SK-N-SH (cell line): ENCODE results near the gene POLR2A. TPM values are rescaled to one million over a fixed set of nuclear protein-coding genes. Genes with fewer than 3 reads are reported as not detected.

Experiments used
- CTCF ChIA-PET: fragments of 300-600, 350-600 bp; formaldehyde crosslinking; extraction: SDS; loops from one replicate; lab custom pipeline; 2021; lab: Yijun Ruan, JAX
- POLR2A ChIA-PET: fragments of 350-600 bp; sonication (Branson Sonifier 250); formaldehyde crosslinking; extraction: SDS; loops from one replicate; lab custom pipeline; 2020; ENCODE audit warnings: antibody characterized with exemption, inconsistent platforms; lab: Yijun Ruan, JAX
- DNase-seq: peaks from one replicate; pipeline ENCODE4 v3.0.0; 2012
- H2AFZ ChIP-seq: fragments of 200-600 bp; sonication (generic); 2 replicates; pipeline ENCODE4 v1.8.1; 2016; ENCODE audit warnings: antibody characterized with exemption, mild to moderate bottlenecking, low read depth
- H3F3A ChIP-seq: fragments of 200-600 bp; sonication (generic); replicated peaks from 2 replicates; pipeline ENCODE3; 2016; ENCODE audit warnings: antibody characterized with exemption, mild to moderate bottlenecking; ENCODE audit not compliant: insufficient read depth
- H3K27ac ChIP-seq, 2 experiments: fragments of 200-500 bp in 1 of 2; fragments of 200-600 bp in 1 of 2; sonication (Bioruptor generic) in 1 of 2; sonication (generic), shearing (Covaris generic) in 1 of 2; 2 replicates each; pipeline versions ENCODE4 v1.5.1 to v1.6.1; 2014 to 2016; ENCODE audit warnings: low read depth in 2 of 2, inconsistent platforms in 1 of 2, low read length in 1 of 2, mild to moderate bottlenecking in 1 of 2, mixed read lengths in 1 of 2
- H3K27me3 ChIP-seq: fragments of 200-600 bp; sonication (generic), shearing (Covaris generic); 2 replicates; pipeline ENCODE4 v1.6.1; 2016; ENCODE audit warnings: mixed run types; ENCODE audit not compliant: insufficient read depth
- H3K36me3 ChIP-seq, 2 experiments: fragments of 200-500 bp in 1 of 2; fragments of 200-600 bp in 1 of 2; sonication (Bioruptor generic) in 1 of 2; sonication (generic) in 1 of 2; replicated peaks in 1 of 2; 2 replicates each; pipeline versions ENCODE3 to v1.5.1; 2014 to 2016; ENCODE audit warnings: low read length in 1 of 2, mild to moderate bottlenecking in 1 of 2; ENCODE audit not compliant: insufficient read depth in 2 of 2, control insufficient read depth in 1 of 2
- H3K4me1 ChIP-seq, 2 experiments: fragments of 200-500 bp in 1 of 2; fragments of 200-600 bp in 1 of 2; sonication (Bioruptor generic) in 1 of 2; sonication (generic), shearing (Covaris generic) in 1 of 2; 2 replicates each; pipeline versions ENCODE4 v1.5.1 to v1.6.1; 2014 to 2016; ENCODE audit warnings: low read depth in 1 of 2, low read length in 1 of 2, mixed run types in 1 of 2; ENCODE audit not compliant: insufficient read depth in 2 of 2, control insufficient read depth in 1 of 2
- H3K4me2 ChIP-seq: fragments of 200-600 bp; sonication (generic), shearing (Covaris generic); 2 replicates; pipeline ENCODE4 v1.6.1; 2017; ENCODE audit warnings: mixed run types
- H3K4me3 ChIP-seq, 2 experiments: fragments of 200-500 bp in 1 of 2; fragments of 200-600 bp in 1 of 2; sonication (Bioruptor generic) in 1 of 2; sonication (generic), shearing (Covaris generic) in 1 of 2; 2 replicates each; pipeline versions ENCODE4 v1.5.1 to v1.8.1; 2014 to 2016; ENCODE audit warnings: low read depth in 2 of 2, inconsistent platforms in 1 of 2, low read length in 1 of 2, mild to moderate bottlenecking in 1 of 2, mixed read lengths in 1 of 2, moderate library complexity in 1 of 2
- H3K79me2 ChIP-seq: fragments of 200-600 bp; sonication (generic); 2 replicates; pipeline ENCODE4 v1.8.1; 2017; ENCODE audit warnings: mild to moderate bottlenecking; ENCODE audit not compliant: insufficient read depth
- H3K9ac ChIP-seq: fragments of 200-600 bp; sonication (generic); 2 replicates; pipeline ENCODE4 v1.6.1; 2017; ENCODE audit warnings: mixed run types
- H3K9me2 ChIP-seq: fragments of 200-600 bp; sonication (generic); 2 replicates; pipeline ENCODE4 v1.6.1; 2017; ENCODE audit warnings: mixed run types
- H3K9me3 ChIP-seq: fragments of 200-600 bp; sonication (generic); 2 replicates; pipeline ENCODE4 v1.6.1; 2017; ENCODE audit warnings: mixed run types, mild to moderate bottlenecking, moderate library complexity
- H4K20me1 ChIP-seq: fragments of 200-600 bp; sonication (generic); 2 replicates; pipeline ENCODE4 v1.6.1; 2017; ENCODE audit warnings: mild to moderate bottlenecking, mixed run types; ENCODE audit not compliant: insufficient read depth
- CHD2 ChIP-seq: fragments of 150-350 bp; IDR thresholded peaks from 2 replicates; pipeline ENCODE4 v1.6.1; 2018; ENCODE audit warnings: low read length; ENCODE audit not compliant: partially characterized antibody
- ELF1 ChIP-seq: IDR thresholded peaks from 2 replicates; pipeline ENCODE4 v1.4.0; 2012
- EP300 ChIP-seq, 2 experiments: IDR thresholded peaks; 2 replicates each; pipeline versions ENCODE4 v1.4.0 to v1.6.1; 2012; ENCODE audit warnings: borderline replicate concordance in 1 of 2, low read depth in 1 of 2, low read length in 1 of 2
- GABPA ChIP-seq: IDR thresholded peaks from 2 replicates; pipeline ENCODE4 v1.4.0; 2012; ENCODE audit warnings: low read depth, mild to moderate bottlenecking
- MAX ChIP-seq: IDR thresholded peaks from 2 replicates; pipeline ENCODE4 v1.4.0; 2012; ENCODE audit warnings: low read depth
- MEF2A ChIP-seq: IDR thresholded peaks from 2 replicates; pipeline ENCODE4 v1.4.0; 2012; ENCODE audit warnings: low read depth, borderline replicate concordance
- PBX3 ChIP-seq: IDR thresholded peaks from 2 replicates; pipeline ENCODE4; 2012
- RAD21 ChIP-seq: IDR thresholded peaks from 2 replicates; pipeline ENCODE4 v1.6.1; 2012; ENCODE audit warnings: mild to moderate bottlenecking, low read length
- RFX5 ChIP-seq: IDR thresholded peaks from 2 replicates; pipeline ENCODE4 v1.6.1; 2012; ENCODE audit warnings: mild to moderate bottlenecking, improper control_type of control experiment, low read length
- SMC3 ChIP-seq: IDR thresholded peaks from 2 replicates; pipeline ENCODE4 v1.6.1; 2012; ENCODE audit warnings: low read depth, low read length, improper control_type of control experiment
- TAF1 ChIP-seq: IDR thresholded peaks from 2 replicates; pipeline ENCODE4 v1.6.1; 2012; ENCODE audit warnings: low read depth, mild to moderate bottlenecking, low read length, moderate library complexity, borderline replicate concordance
- TEAD4 ChIP-seq: IDR thresholded peaks from 2 replicates; pipeline ENCODE4 v1.4.0; 2012; ENCODE audit warnings: mild to moderate bottlenecking, borderline replicate concordance; ENCODE audit not compliant: insufficient read depth
- YY1 ChIP-seq: IDR thresholded peaks from 2 replicates; pipeline ENCODE4 v1.4.0; 2012; ENCODE audit warnings: low read depth, mild to moderate bottlenecking
- ZBTB33 ChIP-seq: IDR thresholded peaks from 2 replicates; pipeline ENCODE4 v1.4.0; 2012; ENCODE audit warnings: low read depth, borderline replicate concordance
- WGBS: methylation state at CpG from one replicate; pipeline ENCODE4 v1.1.6; 2017; ENCODE audit warnings: low lambda C conversion rate; 5-methylcytosine and 5-hydroxymethylcytosine counted together
- polyA plus RNA-seq, 3 experiments: library from polyadenylated mRNA; depleted of rRNA; stranded (reverse); fragments of >200 nt; gene quantifications; 2 replicates each; pipeline ENCODE4 v1.2.3, GENCODE V29; 2012
- TF ChIP-seq, protein P1 (sequence below): fragments of 150-350 bp; IDR thresholded peaks from 2 replicates; pipeline ENCODE4 v1.6.1; 2016; ENCODE audit warnings: mild to moderate bottlenecking, low read depth, low read length
- TF ChIP-seq, protein P2 (sequence below): IDR thresholded peaks from 2 replicates; pipeline ENCODE4 v1.4.0; 2012; ENCODE audit warnings: low read depth, borderline replicate concordance

POLR2A gene
- polyA plus RNA-seq, 1 of the 3 experiments (the other 2 are of a cell fraction), result 37.3 TPM

- TF ChIP-seq RAD21 (no peak), CHD2 (no peak)
Measured at GRCh38 chr17:7448461-7448860, 35.7 kb upstream of the POLR2A start (continued).

GRCh38 chr17:7459961-7460545, 24.1 kb upstream of the POLR2A start:
- TF ChIP-seq RAD21 (no peak), YY1 (peak; percentile 51; the same call in 1 of the 2 replicates), ZBTB33 (no peak)
- TF ChIP-seq, protein P1, sequence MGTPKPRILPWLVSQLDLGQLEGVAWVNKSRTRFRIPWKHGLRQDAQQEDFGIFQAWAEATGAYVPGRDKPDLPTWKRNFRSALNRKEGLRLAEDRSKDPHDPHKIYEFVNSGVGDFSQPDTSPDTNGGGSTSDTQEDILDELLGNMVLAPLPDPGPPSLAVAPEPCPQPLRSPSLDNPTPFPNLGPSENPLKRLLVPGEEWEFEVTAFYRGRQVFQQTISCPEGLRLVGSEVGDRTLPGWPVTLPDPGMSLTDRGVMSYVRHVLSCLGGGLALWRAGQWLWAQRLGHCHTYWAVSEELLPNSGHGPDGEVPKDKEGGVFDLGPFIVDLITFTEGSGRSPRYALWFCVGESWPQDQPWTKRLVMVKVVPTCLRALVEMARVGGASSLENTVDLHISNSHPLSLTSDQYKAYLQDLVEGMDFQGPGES, result no peak
- Histone ChIP-seq H3K36me3 (peaks cover 0 to 24% of the 10 kb centered on the region in 2 experiments), H3K4me1 (peaks cover 0 to 5% of the 10 kb centered on the region in 2 experiments; a peak in 1 of 4 replicates), H4K20me1 (no peaks in the 10 kb centered on the region), H3K4me2 (no peak overlapping the region), H3K9me3 (no peaks in the 10 kb centered on the region), H3K27me3 (no peaks in the 10 kb centered on the region), H3K4me3 (no peak overlapping the region), H3K9me2 (no peaks in the 10 kb centered on the region), H3F3A (peaks cover 26% of the 10 kb centered on the region), H2AFZ (no peak overlapping the region), H3K9ac (no peak overlapping the region), H3K27ac (no peak overlapping the region; a peak in 1 of 4 replicates), H3K79me2 (peaks cover 14% of the 10 kb centered on the region; the same call in 1 of the 2 replicates)
- ChIA-PET CTCF (interaction anchor here (0.6 to 1.3 kb wide), 4 partner anchors 21 to 100 kb away, joined by 3 to 4 read pairs (median 3); partner anchors contain the start of gene SLC35G6), POLR2A (no interaction called here)
- 91% methylated on average over 3 of the region's 3 CpGs for WGBS
- DNase-seq, result no peak

DNA sequence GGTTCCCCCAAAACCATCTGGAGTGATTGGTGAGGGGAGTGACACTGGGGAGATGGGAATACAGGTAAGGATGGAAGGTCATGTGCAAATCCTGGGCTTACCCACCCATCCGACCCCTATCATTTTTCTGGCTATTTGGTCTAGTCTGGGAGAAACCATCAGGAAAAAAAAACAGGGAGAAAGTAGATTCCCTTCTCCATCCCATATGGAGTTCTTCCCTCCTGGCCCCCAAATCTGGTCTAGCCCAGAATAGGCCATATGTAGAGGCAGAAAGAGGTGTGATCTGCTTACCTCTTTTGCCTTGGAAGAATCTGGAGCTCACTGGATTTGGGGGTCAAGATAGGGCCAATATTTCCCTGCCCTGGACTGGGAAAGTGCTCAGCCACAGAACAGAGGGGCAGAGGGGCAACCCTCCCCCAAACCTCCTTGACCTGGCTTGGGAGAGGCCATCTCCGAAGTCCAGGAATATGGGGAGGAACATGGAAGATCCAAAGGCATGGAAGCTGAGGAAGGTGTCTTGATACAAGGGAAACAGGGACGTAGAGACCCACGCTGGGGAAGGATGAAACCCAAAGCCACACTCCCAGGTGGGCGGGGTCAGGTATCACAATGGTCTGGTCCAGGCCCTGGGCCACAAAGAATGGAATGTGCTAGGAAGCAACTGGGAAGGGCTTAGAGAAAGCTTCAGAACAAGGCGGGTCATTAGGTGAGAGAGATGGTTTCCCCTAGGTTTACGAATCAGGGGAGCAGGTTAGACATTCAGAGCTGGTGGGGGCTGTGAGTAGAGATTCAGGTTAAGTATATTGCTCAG, 23.1 kb upstream of the POLR2A start:
- Histone ChIP-seq H3K27me3 (no peaks in the 10 kb centered on the region), H3K79me2 (peaks cover 13% of the 10 kb centered on the region; the same call in 1 of the 2 replicates), H3K9ac (no peak overlapping the region), H3K9me2 (no peaks in the 10 kb centered on the region), H3K36me3 (peaks cover 0 to 29% of the 10 kb centered on the region in 2 experiments), H3F3A (peaks cover 26% of the 10 kb centered on the region), H3K4me1 (peaks cover 0 to 4% of the 10 kb centered on the region in 2 experiments; a peak in 1 of 4 replicates), H3K4me2 (no peak overlapping the region), H3K27ac (no peak overlapping the region), H2AFZ (no peak overlapping the region), H3K4me3 (no peak overlapping the region), H4K20me1 (no peaks in the 10 kb centered on the region), H3K9me3 (no peaks in the 10 kb centered on the region)
- ChIA-PET POLR2A (interaction anchor here (0.6 kb wide), 1 partner anchor 344 kb away, joined by 3 read pairs; no protein-coding TSS in a partner anchor), CTCF (interaction anchor here (0.9 kb wide), 1 partner anchor 99 kb away, joined by 3 read pairs; no protein-coding TSS in a partner anchor)
- no peak for TF ChIP-seq SMC3
- TF ChIP-seq GABPA, result no peak
- TF ChIP-seq PBX3, result no peak
- TF ChIP-seq MAX, result no peak
- TF ChIP-seq YY1, result no peak
- no peak for TF ChIP-seq TEAD4
- TF ChIP-seq, protein P2, sequence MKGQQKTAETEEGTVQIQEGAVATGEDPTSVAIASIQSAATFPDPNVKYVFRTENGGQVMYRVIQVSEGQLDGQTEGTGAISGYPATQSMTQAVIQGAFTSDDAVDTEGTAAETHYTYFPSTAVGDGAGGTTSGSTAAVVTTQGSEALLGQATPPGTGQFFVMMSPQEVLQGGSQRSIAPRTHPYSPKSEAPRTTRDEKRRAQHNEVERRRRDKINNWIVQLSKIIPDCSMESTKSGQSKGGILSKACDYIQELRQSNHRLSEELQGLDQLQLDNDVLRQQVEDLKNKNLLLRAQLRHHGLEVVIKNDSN, result no peak
- TF ChIP-seq TAF1, result no peak
- TF ChIP-seq MEF2A, result no peak
- no peak for TF ChIP-seq RFX5
- no peak for TF ChIP-seq ELF1
- no peak for TF ChIP-seq EP300 (IDR thresholded peaks at IDR 0.05; ENCODE audit: borderline replicate concordance in 1 of 2, low read depth in 1 of 2, low read length in 1 of 2)
- DNase-seq, result no peak
- WGBS, result 94% methylated on average over 7 of the region's 7 CpGs
